ENCODE measurements around the gene ARFGAP1. TPM values are rescaled to one million over a fixed set of nuclear protein-coding genes. Genes with fewer than 3 reads are reported as not detected.

Gene ARFGAP1
- polyA plus RNA-seq, 2 donors = 33.3 to 76.1 TPM

DNA sequence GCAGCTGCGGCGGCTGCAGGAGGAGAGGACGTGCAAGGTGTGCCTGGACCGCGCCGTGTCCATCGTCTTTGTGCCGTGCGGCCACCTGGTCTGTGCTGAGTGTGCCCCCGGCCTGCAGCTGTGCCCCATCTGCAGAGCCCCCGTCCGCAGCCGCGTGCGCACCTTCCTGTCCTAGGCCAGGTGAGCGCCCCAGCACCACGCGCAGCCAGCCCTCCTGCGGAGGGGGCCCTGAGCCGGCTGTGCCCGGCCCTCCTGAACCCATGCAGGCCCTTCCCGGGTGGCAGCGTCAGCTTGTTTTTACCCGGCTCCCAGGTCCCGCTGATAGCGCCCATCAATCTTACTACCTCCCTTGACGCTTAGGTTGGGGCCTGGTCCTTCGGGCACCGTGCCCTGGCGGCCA is 33.2 kb upstream of the ARFGAP1 start:
- H3K4me3 ChIP-seq (ENCODE audit: low read depth in 1 of 2, low read length in 2 of 2) = no peak overlapping the region
- H3K27me3 ChIP-seq (ENCODE audit: control insufficient read depth in 1 of 2, insufficient read depth in 2 of 2, low read length in 2 of 2) = no peaks in the 10 kb centered on the region
- H3K4me1 ChIP-seq (ENCODE audit: control insufficient read depth in 2 of 2, insufficient read depth in 2 of 2, low read length in 1 of 2) = no peaks in the 10 kb centered on the region
- no peaks in the 10 kb centered on the region for H3K36me3 ChIP-seq (ENCODE audit: control insufficient read depth in 2 of 2, insufficient read depth in 2 of 2, low read length in 1 of 2)
- H3K9me3 ChIP-seq (ENCODE audit: control insufficient read depth in 2 of 2, insufficient read depth in 1 of 2, low read depth in 1 of 2, low read length in 1 of 2) = no peaks in the 10 kb centered on the region
- H3K27ac ChIP-seq (ENCODE audit: low read depth in 2 of 2, low read length in 1 of 2) = no peak overlapping the region
- WGBS, 2 donors = 86 to 91% methylated on average over 21 to 30 of the region's 30 CpGs

DNA sequence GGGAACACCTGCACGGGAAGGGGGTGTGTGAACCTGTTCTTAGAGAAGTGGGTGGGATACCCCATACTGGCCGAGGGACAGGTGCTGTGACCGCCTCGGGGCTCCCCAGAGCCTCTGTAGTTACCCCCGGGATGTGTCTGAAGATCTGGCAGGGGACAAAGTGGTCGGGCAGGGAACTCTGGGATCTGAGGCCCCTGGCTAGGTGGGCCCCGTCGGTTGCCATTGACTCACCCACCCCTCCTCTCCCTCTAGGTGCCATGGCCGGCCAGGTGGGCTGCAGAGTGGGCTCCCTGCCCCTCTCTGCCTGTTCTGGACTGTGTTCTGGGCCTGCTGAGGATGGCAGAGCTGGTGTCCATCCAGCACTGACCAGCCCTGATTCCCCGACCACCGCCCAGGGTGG is 32.6 kb upstream of the ARFGAP1 start:
- WGBS, 2 donors = 80 to 85% methylated on average over 11 of the region's 11 CpGs
- Histone ChIP-seq H3K4me1 (ENCODE audit: control insufficient read depth in 2 of 2, insufficient read depth in 2 of 2, low read length in 1 of 2) (no peaks in the 10 kb centered on the region), H3K27me3 (ENCODE audit: control insufficient read depth in 1 of 2, insufficient read depth in 2 of 2, low read length in 2 of 2) (no peaks in the 10 kb centered on the region), H3K36me3 (ENCODE audit: control insufficient read depth in 2 of 2, insufficient read depth in 2 of 2, low read length in 1 of 2) (no peaks in the 10 kb centered on the region), H3K9me3 (ENCODE audit: control insufficient read depth in 2 of 2, insufficient read depth in 1 of 2, low read depth in 1 of 2, low read length in 1 of 2) (no peaks in the 10 kb centered on the region), H3K4me3 (ENCODE audit: low read depth in 1 of 2, low read length in 2 of 2) (no peak overlapping the region), H3K27ac (ENCODE audit: low read depth in 2 of 2, low read length in 1 of 2) (no peak overlapping the region)

DNA sequence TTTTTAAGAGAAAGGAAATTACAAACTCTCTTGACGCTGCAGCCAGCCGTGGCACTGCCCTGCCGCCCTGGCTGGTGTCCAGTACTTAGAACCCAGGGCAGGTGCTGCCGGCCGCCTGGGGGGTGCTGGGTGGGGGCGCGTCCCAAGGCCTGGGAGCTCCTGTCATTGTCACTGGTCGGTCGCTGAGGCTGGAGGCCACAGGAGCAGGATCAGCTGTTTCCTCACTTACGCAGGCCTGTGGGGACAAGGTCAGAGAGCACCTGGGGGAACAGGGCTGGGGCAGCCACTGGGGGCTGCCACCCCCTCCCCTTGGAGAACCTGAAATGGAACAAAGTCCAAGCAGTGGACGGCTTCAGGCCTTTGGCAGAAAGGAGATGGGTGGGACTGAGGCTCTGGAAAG is 31.3 kb upstream of the ARFGAP1 start:
- Histone ChIP-seq H3K4me1 (ENCODE audit: control insufficient read depth in 2 of 2, insufficient read depth in 2 of 2, low read length in 1 of 2) (no peaks in the 10 kb centered on the region), H3K4me3 (ENCODE audit: low read depth in 1 of 2, low read length in 2 of 2) (no peak overlapping the region), H3K36me3 (ENCODE audit: control insufficient read depth in 2 of 2, insufficient read depth in 2 of 2, low read length in 1 of 2) (no peaks in the 10 kb centered on the region), H3K27me3 (ENCODE audit: control insufficient read depth in 1 of 2, insufficient read depth in 2 of 2, low read length in 2 of 2) (peaks cover 0 to 2% of the 10 kb centered on the region in 2 donors), H3K9me3 (ENCODE audit: control insufficient read depth in 2 of 2, insufficient read depth in 1 of 2, low read depth in 1 of 2, low read length in 1 of 2) (no peaks in the 10 kb centered on the region), H3K27ac (ENCODE audit: low read depth in 2 of 2, low read length in 1 of 2) (no peak overlapping the region)
- WGBS, 2 donors = 26 to 36% methylated on average over 11 of the region's 11 CpGs

DNA sequence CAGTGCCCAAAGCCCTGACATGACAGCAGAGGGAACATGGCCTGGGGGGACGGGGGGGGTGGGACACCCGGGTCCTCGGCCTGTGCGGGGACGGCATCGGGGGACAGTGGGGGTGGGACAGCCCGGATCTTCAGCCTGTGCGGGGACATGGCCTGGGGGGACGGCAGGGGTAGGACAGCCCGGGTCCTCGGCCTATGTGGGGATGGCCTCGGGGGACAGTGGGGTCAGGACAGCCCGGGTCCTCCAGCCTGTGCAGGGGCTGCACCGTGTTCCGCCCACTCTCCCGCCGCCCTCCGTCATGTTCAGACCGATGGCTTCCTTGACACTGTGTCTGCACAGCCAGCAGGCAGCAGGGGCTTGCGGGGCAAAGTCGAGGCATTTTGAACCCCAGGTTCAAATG is 29.9 kb upstream of the ARFGAP1 start:
- WGBS, 2 donors = 87 to 94% methylated on average over 8 to 21 of the region's 21 CpGs
- Histone ChIP-seq H3K27ac (ENCODE audit: low read depth in 2 of 2, low read length in 1 of 2) (no peak overlapping the region), H3K4me3 (ENCODE audit: low read depth in 1 of 2, low read length in 2 of 2) (no peak overlapping the region), H3K36me3 (ENCODE audit: control insufficient read depth in 2 of 2, insufficient read depth in 2 of 2, low read length in 1 of 2) (no peaks in the 10 kb centered on the region), H3K4me1 (ENCODE audit: control insufficient read depth in 2 of 2, insufficient read depth in 2 of 2, low read length in 1 of 2) (no peaks in the 10 kb centered on the region), H3K9me3 (ENCODE audit: control insufficient read depth in 2 of 2, insufficient read depth in 1 of 2, low read depth in 1 of 2, low read length in 1 of 2) (no peaks in the 10 kb centered on the region), H3K27me3 (ENCODE audit: control insufficient read depth in 1 of 2, insufficient read depth in 2 of 2, low read length in 2 of 2) (peaks cover 0 to 14% of the 10 kb centered on the region in 2 donors)

DNA sequence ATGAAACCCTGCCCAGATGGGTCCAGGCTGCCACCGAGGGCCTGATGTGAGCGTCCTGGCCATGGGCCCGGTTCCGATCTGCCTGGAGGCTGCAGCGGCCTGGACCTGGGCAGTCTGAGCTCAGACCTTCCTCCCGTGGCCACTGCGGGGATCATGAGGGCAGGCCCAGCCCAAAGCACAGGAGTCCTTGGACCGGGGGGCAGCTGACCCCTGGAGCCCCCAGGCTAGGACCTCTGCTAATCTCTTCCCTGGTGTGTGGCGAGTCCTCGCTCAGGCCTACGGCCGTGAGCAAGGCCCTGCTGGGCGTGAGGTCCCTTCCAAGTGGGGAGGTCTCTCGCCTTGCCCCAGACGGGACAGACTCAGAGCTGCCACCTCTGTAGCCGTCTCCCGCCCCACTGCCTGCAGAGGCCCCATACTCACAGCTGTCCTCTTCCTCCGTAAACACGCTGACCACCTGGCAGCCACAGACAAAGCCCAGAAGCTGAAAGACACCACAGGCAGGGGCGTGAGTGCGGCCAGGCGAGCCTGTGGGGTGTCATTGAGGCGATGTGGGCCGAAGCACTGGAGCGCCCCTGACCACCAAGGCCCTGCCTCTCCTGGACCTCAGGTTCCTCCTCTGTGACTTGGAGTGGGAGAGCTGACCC is 28.9 kb upstream of the ARFGAP1 start:
- H3K9me3 ChIP-seq (ENCODE audit: control insufficient read depth in 2 of 2, insufficient read depth in 1 of 2, low read depth in 1 of 2, low read length in 1 of 2) = no peaks in the 10 kb centered on the region
- H3K4me1 ChIP-seq (ENCODE audit: control insufficient read depth in 2 of 2, insufficient read depth in 2 of 2, low read length in 1 of 2) = no peaks in the 10 kb centered on the region
- H3K27ac ChIP-seq (ENCODE audit: low read depth in 2 of 2, low read length in 1 of 2) = no peak overlapping the region
- no peak overlapping the region for H3K4me3 ChIP-seq (ENCODE audit: low read depth in 1 of 2, low read length in 2 of 2)
- no peaks in the 10 kb centered on the region for H3K36me3 ChIP-seq (ENCODE audit: control insufficient read depth in 2 of 2, insufficient read depth in 2 of 2, low read length in 1 of 2)
- H3K27me3 ChIP-seq (ENCODE audit: control insufficient read depth in 1 of 2, insufficient read depth in 2 of 2, low read length in 2 of 2) = peaks cover 0 to 14% of the 10 kb centered on the region in 2 donors
- 82 to 85% methylated on average over 23 to 25 of the region's 25 CpGs for WGBS, 2 donors

DNA sequence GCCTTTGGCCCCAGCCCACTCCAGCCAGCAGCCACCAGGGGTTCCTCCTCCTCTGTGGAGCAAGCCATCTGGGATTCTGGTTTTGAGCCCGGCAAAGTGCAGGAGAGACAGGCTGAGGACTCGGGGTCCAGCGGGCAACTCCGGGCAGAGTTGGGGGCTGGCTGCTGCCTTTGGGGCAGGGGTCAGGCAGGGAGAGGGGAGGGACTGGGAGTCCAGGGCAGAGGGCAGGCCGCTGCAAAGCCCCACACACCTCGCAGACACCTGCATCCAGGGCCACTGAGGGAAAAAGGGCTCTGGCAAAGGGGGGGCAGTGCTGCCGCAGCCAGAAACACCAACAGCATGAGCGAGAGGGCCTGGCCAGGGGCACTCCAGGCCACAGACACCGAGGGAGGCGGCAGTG is 28.1 kb upstream of the ARFGAP1 start:
- H3K27me3 ChIP-seq (ENCODE audit: control insufficient read depth in 1 of 2, insufficient read depth in 2 of 2, low read length in 2 of 2) = peaks cover 0 to 14% of the 10 kb centered on the region in 2 donors
- H3K36me3 ChIP-seq (ENCODE audit: control insufficient read depth in 2 of 2, insufficient read depth in 2 of 2, low read length in 1 of 2) = no peaks in the 10 kb centered on the region
- no peaks in the 10 kb centered on the region for H3K9me3 ChIP-seq (ENCODE audit: control insufficient read depth in 2 of 2, insufficient read depth in 1 of 2, low read depth in 1 of 2, low read length in 1 of 2)
- no peaks in the 10 kb centered on the region for H3K4me1 ChIP-seq (ENCODE audit: control insufficient read depth in 2 of 2, insufficient read depth in 2 of 2, low read length in 1 of 2)
- 71 to 78% methylated on average over 10 of the region's 10 CpGs for WGBS, 2 donors
- no peak overlapping the region for H3K4me3 ChIP-seq (ENCODE audit: low read depth in 1 of 2, low read length in 2 of 2)
- H3K27ac ChIP-seq (ENCODE audit: low read depth in 2 of 2, low read length in 1 of 2) = no peak overlapping the region

DNA sequence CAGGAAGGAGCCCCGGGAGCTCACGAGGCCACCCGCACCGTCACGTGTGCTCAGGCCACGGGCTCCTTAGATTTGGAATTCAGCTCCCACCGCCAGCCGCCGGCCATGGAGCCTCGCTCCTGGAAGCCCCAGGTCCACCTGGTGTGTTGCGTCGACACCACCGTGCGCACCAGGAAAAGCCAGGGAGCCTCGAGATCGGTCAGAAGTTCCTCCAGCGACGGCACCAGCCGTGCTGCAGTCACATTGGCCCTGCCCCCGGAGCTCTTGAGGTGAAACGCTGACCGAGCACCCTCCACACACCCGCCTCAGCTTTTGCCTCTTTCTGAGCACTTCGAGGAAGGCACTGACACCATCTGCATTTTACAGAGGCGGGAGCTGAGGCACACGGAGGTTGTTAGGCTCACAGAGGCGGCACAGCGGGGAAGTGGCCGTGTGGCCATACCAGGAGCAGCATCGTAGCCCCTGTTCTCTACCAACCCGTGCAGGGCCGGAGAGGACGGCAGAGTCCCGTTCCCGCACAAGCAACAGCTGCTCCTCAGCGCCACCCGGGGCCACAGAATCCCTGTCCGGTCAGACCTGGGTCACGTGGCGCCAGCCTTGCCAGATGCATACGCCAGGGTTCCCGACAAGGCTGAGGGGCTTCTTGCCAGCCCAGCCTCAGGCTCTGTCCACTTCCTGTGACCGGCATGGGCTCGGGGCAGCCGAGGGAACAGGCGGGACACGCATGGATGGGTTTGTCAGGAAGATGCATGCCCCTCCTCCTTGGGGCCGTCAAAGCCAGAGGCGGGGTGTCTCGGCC is 25.9 kb upstream of the ARFGAP1 start:
- Histone ChIP-seq H3K4me1 (ENCODE audit: control insufficient read depth in 2 of 2, insufficient read depth in 2 of 2, low read length in 1 of 2) (no peaks in the 10 kb centered on the region), H3K27me3 (ENCODE audit: control insufficient read depth in 1 of 2, insufficient read depth in 2 of 2, low read length in 2 of 2) (peaks cover 0 to 14% of the 10 kb centered on the region in 2 donors), H3K27ac (ENCODE audit: low read depth in 2 of 2, low read length in 1 of 2) (no peak overlapping the region), H3K9me3 (ENCODE audit: control insufficient read depth in 2 of 2, insufficient read depth in 1 of 2, low read depth in 1 of 2, low read length in 1 of 2) (no peaks in the 10 kb centered on the region), H3K4me3 (ENCODE audit: low read depth in 1 of 2, low read length in 2 of 2) (no peak overlapping the region), H3K36me3 (ENCODE audit: control insufficient read depth in 2 of 2, insufficient read depth in 2 of 2, low read length in 1 of 2) (no peaks in the 10 kb centered on the region)
- 48 to 54% methylated on average over 50 of the region's 50 CpGs for WGBS, 2 donors

DNA sequence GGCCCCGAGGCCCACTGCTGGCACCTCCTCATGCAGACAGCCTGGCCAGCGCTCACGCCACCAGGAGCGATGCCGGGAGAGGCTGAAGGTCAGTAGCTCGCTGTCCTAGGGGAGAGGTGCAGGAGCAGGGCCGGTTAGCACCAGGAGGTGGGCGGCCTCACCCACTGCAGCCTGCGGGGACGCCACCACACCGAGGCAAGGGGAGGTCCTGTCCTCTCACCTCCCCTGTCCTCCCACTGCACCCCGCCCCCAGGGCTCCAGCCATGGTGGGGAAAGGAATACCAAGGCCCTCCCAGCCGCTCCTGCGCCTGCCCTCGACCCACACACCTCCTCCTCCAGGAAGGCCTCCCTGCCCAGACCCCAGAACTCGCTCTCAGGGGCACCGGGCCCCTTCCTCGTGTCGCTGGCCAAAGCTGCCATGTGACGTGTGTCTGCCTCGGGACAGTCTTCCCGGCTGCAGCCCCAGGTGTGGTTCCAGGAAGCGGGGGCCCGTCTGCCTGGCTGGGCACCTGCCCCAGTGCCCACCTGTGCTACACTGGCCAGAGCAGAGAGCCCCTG is 24.9 kb upstream of the ARFGAP1 start:
- no peak overlapping the region for H3K4me3 ChIP-seq (ENCODE audit: low read depth in 1 of 2, low read length in 2 of 2)
- peaks cover 0 to 18% of the 10 kb centered on the region in 2 donors for H3K27me3 ChIP-seq (ENCODE audit: control insufficient read depth in 1 of 2, insufficient read depth in 2 of 2, low read length in 2 of 2)
- no peaks in the 10 kb centered on the region for H3K9me3 ChIP-seq (ENCODE audit: control insufficient read depth in 2 of 2, insufficient read depth in 1 of 2, low read depth in 1 of 2, low read length in 1 of 2)
- H3K4me1 ChIP-seq (ENCODE audit: control insufficient read depth in 2 of 2, insufficient read depth in 2 of 2, low read length in 1 of 2) = no peaks in the 10 kb centered on the region
- WGBS, 2 donors = 68% methylated on average over 24 of the region's 24 CpGs
- no peaks in the 10 kb centered on the region for H3K36me3 ChIP-seq (ENCODE audit: control insufficient read depth in 2 of 2, insufficient read depth in 2 of 2, low read length in 1 of 2)
- H3K27ac ChIP-seq (ENCODE audit: low read depth in 2 of 2, low read length in 1 of 2) = no peak overlapping the region

DNA sequence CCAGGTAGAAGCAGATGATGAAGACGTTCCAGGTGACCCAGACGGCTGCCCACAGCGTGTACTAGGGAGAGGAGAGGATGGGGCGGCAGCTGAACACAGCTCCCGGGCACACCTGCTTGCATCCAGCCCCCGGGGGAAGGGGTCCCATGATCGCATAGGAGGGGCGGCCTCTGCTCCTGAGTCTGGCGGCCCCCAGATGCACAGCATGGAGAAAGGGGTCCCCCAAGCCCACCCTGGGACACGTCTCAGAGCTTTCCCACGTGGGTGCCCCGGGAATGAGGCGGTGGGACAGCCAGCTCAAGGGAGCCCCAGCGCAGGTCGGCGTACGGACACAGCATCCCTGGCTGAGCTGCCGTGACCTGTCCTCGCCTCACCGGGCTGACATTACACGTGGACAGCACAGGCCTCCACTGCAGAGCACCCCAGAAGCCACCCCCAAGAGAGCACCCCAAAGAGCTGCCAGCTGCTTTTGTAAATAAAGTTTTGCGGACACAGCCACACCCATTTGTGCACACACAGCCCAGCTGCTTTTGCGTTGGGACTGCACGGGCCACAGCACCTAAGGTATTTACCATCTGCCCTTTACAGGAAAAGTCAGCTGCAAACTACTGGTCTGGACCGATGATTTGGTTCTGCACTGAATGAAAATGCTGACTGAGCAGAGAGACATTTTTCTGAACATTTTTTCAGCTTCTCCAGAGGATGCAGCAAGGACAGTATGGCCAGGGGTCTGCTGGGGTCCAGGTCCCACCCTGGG is 23.6 kb upstream of the ARFGAP1 start:
- H3K9me3 ChIP-seq (ENCODE audit: control insufficient read depth in 2 of 2, insufficient read depth in 1 of 2, low read depth in 1 of 2, low read length in 1 of 2) = no peaks in the 10 kb centered on the region
- H3K27me3 ChIP-seq (ENCODE audit: control insufficient read depth in 1 of 2, insufficient read depth in 2 of 2, low read length in 2 of 2) = peaks cover 0 to 21% of the 10 kb centered on the region in 2 donors
- 64 to 68% methylated on average over 25 of the region's 25 CpGs for WGBS, 2 donors
- H3K4me3 ChIP-seq (ENCODE audit: low read depth in 1 of 2, low read length in 2 of 2) = no peak overlapping the region
- H3K36me3 ChIP-seq (ENCODE audit: control insufficient read depth in 2 of 2, insufficient read depth in 2 of 2, low read length in 1 of 2) = no peaks in the 10 kb centered on the region
- peaks cover 3 to 5% of the 10 kb centered on the region in 2 donors for H3K4me1 ChIP-seq (ENCODE audit: control insufficient read depth in 2 of 2, insufficient read depth in 2 of 2, low read length in 1 of 2)
- H3K27ac ChIP-seq (ENCODE audit: low read depth in 2 of 2, low read length in 1 of 2) = no peak overlapping the region
